Measurements from ENCODE around the gene SWAP70. TPM values are rescaled to one million over a fixed set of nuclear protein-coding genes. Genes with fewer than 3 reads are reported as not detected.

SWAP70 gene
- total and polyA plus RNA-seq, 2 of the 13 experiments (the other 11 are each of a cell fraction or from before 2014, with no cell fraction given), result 4.6 to 8.7 TPM

GRCh38 chr11:9633679-9634078, 30.2 kb upstream of the SWAP70 start (continued):
- TF ChIP-seq HNRNPL (IDR thresholded peaks at IDR 0.05; ENCODE audit: low read depth, low read length) (no peak), ZBTB25 (CRISPR knock-in tag; IDR thresholded peaks at IDR 0.05) (no peak), NR3C1 (CRISPR knock-in tag; IDR thresholded peaks at IDR 0.05) (no peak), JUND (CRISPR knock-in tag; IDR thresholded peaks at IDR 0.05) (no peak), PPARG (CRISPR knock-in tag; conservative IDR thresholded peaks at IDR 0.05) (no peak), ZNF567 (CRISPR knock-in tag; IDR thresholded peaks at IDR 0.05; ENCODE audit: borderline replicate concordance) (no peak), PAF1 (CRISPR knock-in tag; IDR thresholded peaks at IDR 0.05) (no peak)

GRCh38 chr11:9636691-9637090, 27.2 kb upstream of the SWAP70 start:
- Histone ChIP-seq H3K79me2 (ENCODE audit: insufficient read depth, low read length) (no peaks in the 10 kb centered on the region), H3K4me1 (ENCODE audit: insufficient read depth, low read length) (peaks cover 14% of the 10 kb centered on the region), H2AFZ (ENCODE audit: low read length) (no peak overlapping the region), H3K27me3 (ENCODE audit: control insufficient read depth in 1 of 2, insufficient read depth in 2 of 2, low read length in 2 of 2) (peaks cover 0 to 1% of the 10 kb centered on the region in 2 experiments; a peak in 1 of 5 replicates), H3K4me2 (ENCODE audit: low read depth, low read length) (no peak overlapping the region), H3K27ac (ENCODE audit: extremely low read length, insufficient read depth, low read length) (no peak overlapping the region), H3K4me3 (replicated peaks in 1 of 3; ENCODE audit: insufficient read depth in 1 of 3, low read depth in 2 of 3, low read length in 3 of 3) (no peak overlapping the region), H3K36me3 (replicated peaks in 1 of 2; ENCODE audit: control insufficient read depth in 1 of 2, insufficient read depth in 2 of 2, low read length in 2 of 2) (no peaks in the 10 kb centered on the region), H3K9me3 (ENCODE audit: low read length) (no peaks in the 10 kb centered on the region), H4K20me1 (ENCODE audit: insufficient read depth, low read length) (no peaks in the 10 kb centered on the region), H3K9ac (ENCODE audit: insufficient read depth, low read depth, low read length) (no peak overlapping the region)
- CTCF ChIA-PET (ENCODE audit: low intra/inter-chr PET ratio, low total read pairs), result no interaction called here
- DNase-seq (ENCODE audit: low spot score) (no peak), FAIRE-seq (no peak), ATAC-seq (no peak)
- intact Hi-C loops (cut with micrococcal nuclease; ENCODE audit: unreplicated experiment) (no loop called here), in situ Hi-C loops (cut with HindIII; ENCODE audit: extremely low pct_ligation_motif_present, low pct_unique_long_range_greater_than_20kb) (no loop called here)
- POLR2A ChIA-PET, result no interaction called here
- TF ChIP-seq MBNL3 (CRISPR knock-in tag; conservative IDR thresholded peaks at IDR 0.05) (no peak), ZNF496 (CRISPR knock-in tag; IDR thresholded peaks at IDR 0.05; ENCODE audit: insufficient replicate concordance) (no peak), ZBTB42 (CRISPR knock-in tag; IDR thresholded peaks at IDR 0.05) (no peak), ZSCAN9 (CRISPR knock-in tag; IDR thresholded peaks at IDR 0.05; ENCODE audit: borderline replicate concordance) (no peak), ZNF317 (CRISPR knock-in tag; IDR thresholded peaks at IDR 0.05) (no peak)
- 50% methylated on average over 1 of the region's 1 CpG for WGBS (ENCODE audit: low lambda C conversion rate)
- no TSS peak for BruUV-seq (replicated peaks)
